ENCODE data around the gene ZFYVE28.

ZFYVE28 gene

DNA sequence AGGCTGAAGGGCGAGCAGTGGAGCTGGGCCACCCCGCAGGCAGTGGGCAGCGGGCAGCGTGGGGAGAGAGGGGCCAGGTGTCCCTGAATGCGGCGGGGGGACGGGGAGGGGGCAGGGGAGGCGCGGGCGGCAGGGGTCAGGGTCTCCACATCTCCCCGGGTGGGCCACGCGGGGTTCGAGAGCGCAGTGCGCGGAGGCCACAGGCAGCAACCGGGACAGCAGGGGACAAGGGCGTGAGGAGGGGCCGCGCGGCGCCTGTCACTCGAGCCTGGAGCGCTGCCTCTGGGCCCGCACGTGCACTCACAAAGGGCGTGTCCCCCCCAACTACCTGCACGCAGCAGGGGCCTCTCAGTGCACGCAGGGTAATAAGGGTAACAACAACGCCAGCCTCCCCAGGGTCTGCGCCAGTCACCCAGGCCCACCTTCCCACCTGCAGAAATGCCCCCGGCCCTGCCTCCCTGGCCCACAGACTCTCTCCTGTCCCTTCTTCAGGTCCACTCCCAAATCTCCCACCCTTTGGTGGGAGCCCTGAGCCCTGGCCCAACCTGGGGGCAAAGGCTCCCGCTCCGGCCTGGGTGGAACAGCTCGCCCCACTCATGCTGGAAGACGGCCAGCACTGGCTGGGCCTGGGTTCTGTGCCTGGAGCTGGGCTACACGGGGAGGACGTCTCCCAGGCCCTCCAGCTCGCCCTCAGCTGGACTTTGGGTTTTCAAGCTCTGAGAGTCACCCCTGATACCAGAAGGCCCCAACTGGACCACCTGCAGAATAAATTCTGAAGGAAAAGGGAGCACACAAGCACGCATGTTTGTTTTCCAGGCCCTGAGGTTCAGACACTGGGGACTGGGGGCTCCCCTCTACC is 53.2 kb downstream of the ZFYVE28 start:
- Histone ChIP-seq H3K27ac (ENCODE audit: low read depth, low read length) (no peak overlapping the region), H4K20me1 (ENCODE audit: low read depth, low read length) (no peaks in the 10 kb centered on the region), H3K4me3 (ENCODE audit: insufficient read depth, low read length, poor library complexity, severe bottlenecking) (no peak overlapping the region), H3K9me2 (replicated peaks; ENCODE audit: insufficient read depth, low read length) (no peaks in the 10 kb centered on the region), H3K79me2 (ENCODE audit: insufficient read depth, low read length) (no peaks in the 10 kb centered on the region), H3K36me3 (ENCODE audit: low read length) (no peaks in the 10 kb centered on the region), H3K27me3 (ENCODE audit: low read length) (no peaks in the 10 kb centered on the region), H2AFZ (ENCODE audit: low read depth, low read length, severe bottlenecking) (no peak overlapping the region), H3F3A (ENCODE audit: insufficient read depth) (no peaks in the 10 kb centered on the region), H3K4me2 (ENCODE audit: low read depth, low read length, poor library complexity, severe bottlenecking) (no peak overlapping the region), H3K9me3 (ENCODE audit: insufficient read depth, low read length) (0 out of 2 replicates have a peak, but pooled peaks cover 8% of the 10 kb centered on the region), H3K9ac (ENCODE audit: low read length) (no peak overlapping the region)
- TF ChIP-seq EZH2phosphoT487 (conservative IDR thresholded peaks at IDR 0.05; ENCODE audit: low read length) = no peak
- TF ChIP-seq, protein P1, sequence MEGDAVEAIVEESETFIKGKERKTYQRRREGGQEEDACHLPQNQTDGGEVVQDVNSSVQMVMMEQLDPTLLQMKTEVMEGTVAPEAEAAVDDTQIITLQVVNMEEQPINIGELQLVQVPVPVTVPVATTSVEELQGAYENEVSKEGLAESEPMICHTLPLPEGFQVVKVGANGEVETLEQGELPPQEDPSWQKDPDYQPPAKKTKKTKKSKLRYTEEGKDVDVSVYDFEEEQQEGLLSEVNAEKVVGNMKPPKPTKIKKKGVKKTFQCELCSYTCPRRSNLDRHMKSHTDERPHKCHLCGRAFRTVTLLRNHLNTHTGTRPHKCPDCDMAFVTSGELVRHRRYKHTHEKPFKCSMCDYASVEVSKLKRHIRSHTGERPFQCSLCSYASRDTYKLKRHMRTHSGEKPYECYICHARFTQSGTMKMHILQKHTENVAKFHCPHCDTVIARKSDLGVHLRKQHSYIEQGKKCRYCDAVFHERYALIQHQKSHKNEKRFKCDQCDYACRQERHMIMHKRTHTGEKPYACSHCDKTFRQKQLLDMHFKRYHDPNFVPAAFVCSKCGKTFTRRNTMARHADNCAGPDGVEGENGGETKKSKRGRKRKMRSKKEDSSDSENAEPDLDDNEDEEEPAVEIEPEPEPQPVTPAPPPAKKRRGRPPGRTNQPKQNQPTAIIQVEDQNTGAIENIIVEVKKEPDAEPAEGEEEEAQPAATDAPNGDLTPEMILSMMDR (IDR thresholded peaks at IDR 0.05; ENCODE audit: insufficient read depth, low read length, poor library complexity, severe bottlenecking) = no peak

DNA sequence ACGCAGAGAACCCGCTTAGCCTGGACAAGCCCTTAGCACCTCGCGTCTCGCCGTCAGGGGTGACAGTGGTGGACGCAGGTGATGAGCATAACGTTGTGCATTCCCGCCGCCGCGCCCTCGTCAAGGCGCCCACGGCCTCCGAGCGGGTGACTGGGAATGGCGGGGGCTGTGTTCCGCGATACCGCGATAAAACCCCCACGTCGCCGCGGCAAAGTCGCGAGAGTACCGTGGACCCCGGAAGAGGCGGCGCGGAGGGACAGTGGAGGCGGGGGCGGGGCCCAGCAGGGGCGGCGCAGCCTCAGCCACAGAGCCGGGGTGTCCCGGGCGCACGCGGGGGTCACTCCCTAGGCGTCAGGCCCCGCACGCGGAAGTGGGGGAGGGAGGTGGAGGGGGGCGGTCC is 53.8 kb downstream of the ZFYVE28 start:
- Histone ChIP-seq H3K27me3 (ENCODE audit: low read length) (no peaks in the 10 kb centered on the region), H3K9me2 (replicated peaks; ENCODE audit: insufficient read depth, low read length) (no peaks in the 10 kb centered on the region), H3K9ac (ENCODE audit: low read length) (no peak overlapping the region), H3K36me3 (ENCODE audit: low read length) (no peaks in the 10 kb centered on the region), H4K20me1 (ENCODE audit: low read depth, low read length) (no peaks in the 10 kb centered on the region), H3K4me2 (ENCODE audit: low read depth, low read length, poor library complexity, severe bottlenecking) (no peak overlapping the region), H2AFZ (ENCODE audit: low read depth, low read length, severe bottlenecking) (no peak overlapping the region), H3K9me3 (ENCODE audit: insufficient read depth, low read length) (0 out of 2 replicates have a peak, but pooled peaks cover 8% of the 10 kb centered on the region), H3K79me2 (ENCODE audit: insufficient read depth, low read length) (no peaks in the 10 kb centered on the region), H3K4me3 (ENCODE audit: insufficient read depth, low read length, poor library complexity, severe bottlenecking) (no peak overlapping the region), H3F3A (ENCODE audit: insufficient read depth) (no peaks in the 10 kb centered on the region), H3K27ac (ENCODE audit: low read depth, low read length) (no peak overlapping the region)
- TF ChIP-seq EZH2phosphoT487 (conservative IDR thresholded peaks at IDR 0.05; ENCODE audit: low read length) = no peak
- TF ChIP-seq, protein P1 (IDR thresholded peaks at IDR 0.05; ENCODE audit: insufficient read depth, low read length, poor library complexity, severe bottlenecking) = no peak

DNA sequence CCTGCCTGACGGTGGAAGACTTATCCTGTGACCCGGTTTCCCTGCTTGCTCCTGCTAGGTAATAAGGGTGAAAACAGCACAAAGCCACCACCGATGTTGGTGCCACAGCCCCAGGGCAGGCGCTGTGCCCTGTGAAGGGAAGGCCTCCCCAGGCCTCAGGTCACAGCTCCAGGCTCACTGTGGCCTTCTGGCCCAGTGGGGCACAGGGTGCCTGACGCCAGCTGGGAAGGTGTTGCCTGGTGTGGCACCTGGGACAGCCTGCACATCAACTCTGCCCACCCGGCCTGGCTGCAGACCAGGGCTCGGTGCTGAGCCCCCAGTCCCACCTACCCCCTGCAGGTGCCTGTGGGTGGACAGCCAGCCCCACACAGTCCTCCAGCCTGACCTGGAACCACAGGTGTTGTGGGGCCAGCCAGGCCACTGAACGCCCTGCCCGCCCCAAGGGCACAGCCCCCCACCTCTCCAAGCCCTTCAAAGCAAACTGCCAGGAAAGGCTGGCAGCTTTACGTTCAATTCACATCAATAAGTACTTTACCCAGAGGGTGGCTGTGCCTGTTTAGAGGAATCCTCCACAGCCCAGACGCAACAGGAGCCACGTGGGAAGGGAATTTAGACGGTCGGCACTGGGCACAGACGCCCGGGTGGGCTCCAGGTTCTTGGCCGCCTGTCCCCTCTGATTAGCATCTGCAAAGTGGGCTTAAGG is 54.3 kb downstream of the ZFYVE28 start:
- Histone ChIP-seq H3K9me2 (replicated peaks; ENCODE audit: insufficient read depth, low read length) (no peaks in the 10 kb centered on the region), H3K36me3 (ENCODE audit: low read length) (no peaks in the 10 kb centered on the region), H3K4me2 (ENCODE audit: low read depth, low read length, poor library complexity, severe bottlenecking) (no peak overlapping the region), H3K9ac (ENCODE audit: low read length) (no peak overlapping the region), H3K79me2 (ENCODE audit: insufficient read depth, low read length) (no peaks in the 10 kb centered on the region), H2AFZ (ENCODE audit: low read depth, low read length, severe bottlenecking) (no peak overlapping the region), H3K4me3 (ENCODE audit: insufficient read depth, low read length, poor library complexity, severe bottlenecking) (no peak overlapping the region), H4K20me1 (ENCODE audit: low read depth, low read length) (no peaks in the 10 kb centered on the region), H3K9me3 (ENCODE audit: insufficient read depth, low read length) (0 out of 2 replicates have a peak, but pooled peaks cover 7% of the 10 kb centered on the region), H3K27ac (ENCODE audit: low read depth, low read length) (no peak overlapping the region), H3K27me3 (ENCODE audit: low read length) (no peaks in the 10 kb centered on the region), H3F3A (ENCODE audit: insufficient read depth) (no peaks in the 10 kb centered on the region)
- TF ChIP-seq EZH2phosphoT487 (conservative IDR thresholded peaks at IDR 0.05; ENCODE audit: low read length) = no peak
- TF ChIP-seq, protein P1 (IDR thresholded peaks at IDR 0.05; ENCODE audit: insufficient read depth, low read length, poor library complexity, severe bottlenecking) = no peak

All from SU-DHL-6 (cell line).